BE2C (cell line): Measurements from ENCODE around the gene SLC35A4. TPM values are rescaled to one million over a fixed set of nuclear protein-coding genes. Genes with fewer than 3 reads are reported as not detected.

Source experiments
- DNase-seq: peaks from one replicate; pipeline ENCODE4 v3.0.0-alpha.2; 2020
- H3K27me3 ChIP-seq: fragments of 250-450 bp; sonication (Bioruptor Pico); 2 replicates; pipeline ENCODE4 v1.5.1; 2020; ENCODE audit warnings: mild to moderate bottlenecking
- H3K36me3 ChIP-seq: fragments of 250-450 bp; sonication (Bioruptor Pico); 2 replicates; pipeline ENCODE4 v1.5.1; 2020; ENCODE audit warnings: mild to moderate bottlenecking
- H3K4me1 ChIP-seq: fragments of 250-450 bp; sonication (Bioruptor Pico); 2 replicates; pipeline ENCODE4 v1.5.1; 2020
- H3K4me3 ChIP-seq: 2 replicates; pipeline ENCODE4 v1.5.1; 2011; ENCODE audit warnings: low read depth, low read length
- H3K9me3 ChIP-seq: fragments of 250-450 bp; sonication (Bioruptor Pico); 2 replicates; pipeline ENCODE4 v1.5.1; 2020
- CTCF ChIP-seq: IDR thresholded peaks from 2 replicates; pipeline ENCODE4 v1.5.1; 2012; ENCODE audit warnings: mild to moderate bottlenecking, low read depth, low read length
- polyA plus RNA-seq: library from polyadenylated mRNA; unstranded; fragments of >200 nt; gene quantifications from one replicate; pipeline ENCODE4 v1.2.1, GENCODE V29; 2012; ENCODE audit warnings: low read depth, missing spikeins; ENCODE audit not compliant: insufficient read length, insufficient read depth

SLC35A4 gene, protein sequence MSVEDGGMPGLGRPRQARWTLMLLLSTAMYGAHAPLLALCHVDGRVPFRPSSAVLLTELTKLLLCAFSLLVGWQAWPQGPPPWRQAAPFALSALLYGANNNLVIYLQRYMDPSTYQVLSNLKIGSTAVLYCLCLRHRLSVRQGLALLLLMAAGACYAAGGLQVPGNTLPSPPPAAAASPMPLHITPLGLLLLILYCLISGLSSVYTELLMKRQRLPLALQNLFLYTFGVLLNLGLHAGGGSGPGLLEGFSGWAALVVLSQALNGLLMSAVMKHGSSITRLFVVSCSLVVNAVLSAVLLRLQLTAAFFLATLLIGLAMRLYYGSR
- 238 TPM for polyA plus RNA-seq

DNA sequence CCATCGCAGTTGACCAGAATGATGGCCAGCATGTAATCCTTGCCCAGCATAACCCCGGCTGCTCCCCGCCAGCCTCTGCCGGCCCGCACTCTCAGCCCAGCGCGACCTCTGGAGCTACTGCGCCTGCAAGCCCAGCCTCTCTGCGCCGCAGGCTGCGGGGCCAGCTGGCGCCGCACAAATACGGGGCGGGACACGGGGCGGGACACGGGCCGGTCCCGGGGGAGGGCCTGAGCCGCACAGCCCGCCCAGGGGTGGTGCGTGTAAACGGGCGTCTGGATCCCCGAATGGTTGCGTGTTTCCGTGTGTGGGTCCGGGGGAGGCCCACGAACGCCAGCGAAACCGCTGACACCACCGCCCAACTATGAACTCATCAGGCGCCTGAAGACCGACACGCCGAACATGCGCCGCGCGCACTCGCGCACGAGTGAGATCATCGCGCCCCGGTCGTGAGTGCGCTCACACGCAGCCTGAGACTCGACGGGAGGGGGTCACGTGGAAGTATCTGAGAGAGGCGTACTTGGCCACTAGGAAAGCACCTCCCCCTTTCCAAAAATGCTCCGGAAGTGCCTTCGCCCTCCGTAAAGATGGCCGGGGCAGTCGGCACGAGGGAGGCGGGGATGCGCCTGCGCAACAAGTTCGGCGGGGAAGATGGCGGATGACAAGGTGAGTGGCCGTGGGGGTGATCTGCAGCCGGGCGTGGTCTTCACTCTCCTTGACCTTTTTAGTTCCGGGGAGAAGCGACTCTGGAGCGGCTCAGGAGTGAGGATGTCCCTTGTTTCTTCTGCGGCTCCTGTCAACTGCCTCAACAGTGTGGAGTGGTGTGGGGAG, at the start of gene SLC35A4, which contains the start of gene APBB3:
SLC35A4 (plus strand) TSS at position 633 of the 828 bp plus-strand sequence. CDS start 2,342 bp downstream, outside the sequence.
APBB3 (minus strand) TSS at position 403 of the 828 bp plus-strand sequence; CDS start at position 50, 353 bp downstream.
- H3K27me3 ChIP-seq = no peaks in the 10 kb centered on the region
- H3K4me3 ChIP-seq = peak within 1 kb of the TSS; percentile 91
- peak; percentile 96 for DNase-seq
- H3K36me3 ChIP-seq = peaks cover 17% of the 10 kb centered on the region
- H3K4me1 ChIP-seq = 0 out of 2 replicates have a peak, but pooled peaks cover 4% of the 10 kb centered on the region
- H3K9me3 ChIP-seq = no peaks in the 10 kb centered on the region
- no peak for TF ChIP-seq CTCF

DNA sequence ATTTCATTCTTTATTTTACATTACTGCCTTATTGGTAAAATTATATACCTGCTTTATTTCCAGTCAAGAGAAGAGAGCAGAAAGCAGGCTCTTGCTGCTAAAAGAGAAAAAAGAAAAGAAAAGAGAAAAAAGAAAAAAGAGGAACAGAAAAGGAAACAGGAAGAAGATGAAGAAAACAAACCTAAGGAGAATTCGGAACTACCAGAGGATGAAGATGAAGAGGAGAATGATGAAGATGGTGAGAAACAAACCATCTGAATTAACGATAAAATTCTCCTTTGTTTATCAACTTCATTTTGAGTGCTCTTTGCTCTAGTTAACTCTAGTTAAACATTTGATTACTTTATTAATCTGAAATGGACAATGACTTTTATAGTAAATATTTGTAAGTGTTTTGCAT, 40.6 kb upstream of the SLC35A4 start:
- Histone ChIP-seq H3K4me3 (no peak overlapping the region), H3K36me3 (peaks cover 50% of the 10 kb centered on the region), H3K9me3 (no peaks in the 10 kb centered on the region), H3K4me1 (no peaks in the 10 kb centered on the region), H3K27me3 (no peaks in the 10 kb centered on the region)
- DNase-seq = no peak
- no peak for TF ChIP-seq CTCF

DNA sequence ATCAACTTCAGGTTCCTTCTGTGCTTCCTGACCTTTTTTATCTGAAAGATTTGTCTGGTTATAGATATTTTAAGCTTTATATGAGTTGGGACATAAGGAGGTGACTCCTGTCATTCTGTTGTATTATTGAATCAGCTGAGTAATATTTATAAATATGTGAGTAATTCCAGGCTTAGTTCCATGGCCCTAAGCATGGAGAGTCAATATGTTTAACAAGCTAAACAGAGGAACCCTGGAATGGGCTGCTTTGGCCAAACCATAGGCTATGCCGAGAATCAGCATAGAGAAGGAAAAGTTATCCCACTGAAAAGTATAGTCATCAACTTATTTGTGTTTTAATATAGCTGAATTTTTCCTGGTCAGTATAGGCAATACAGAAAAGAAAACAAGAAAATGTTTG, 24.4 kb upstream of the SLC35A4 start:
- no peak for TF ChIP-seq CTCF
- no peaks in the 10 kb centered on the region for H3K9me3 ChIP-seq
- H3K36me3 ChIP-seq = peaks cover 59% of the 10 kb centered on the region
- no peak overlapping the region for H3K4me3 ChIP-seq
- H3K4me1 ChIP-seq = no peaks in the 10 kb centered on the region
- no peak for DNase-seq
- no peaks in the 10 kb centered on the region for H3K27me3 ChIP-seq

DNA sequence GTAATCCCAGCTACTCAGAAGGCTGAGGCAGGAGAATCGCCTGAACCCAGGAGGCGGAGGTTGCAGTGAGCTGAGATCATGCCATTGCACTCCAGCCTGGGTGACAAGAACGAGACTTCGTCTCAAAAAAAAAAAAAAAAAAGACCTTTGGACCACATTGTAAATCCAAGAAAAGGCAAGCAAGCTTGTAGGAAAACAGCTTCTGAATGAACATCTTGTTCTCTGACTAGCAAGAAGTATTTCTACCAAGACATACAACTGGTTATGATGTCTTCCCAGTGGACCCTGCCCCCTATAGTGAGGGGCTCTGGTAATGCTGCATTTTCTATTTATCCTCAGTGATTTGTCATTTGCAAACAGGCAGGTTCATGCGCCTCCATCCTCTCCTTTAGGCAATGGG, 21.7 kb upstream of the SLC35A4 start:
- DNase-seq = no peak
- peaks cover 6% of the 10 kb centered on the region for H3K4me1 ChIP-seq
- peaks cover 51% of the 10 kb centered on the region for H3K36me3 ChIP-seq

DNA sequence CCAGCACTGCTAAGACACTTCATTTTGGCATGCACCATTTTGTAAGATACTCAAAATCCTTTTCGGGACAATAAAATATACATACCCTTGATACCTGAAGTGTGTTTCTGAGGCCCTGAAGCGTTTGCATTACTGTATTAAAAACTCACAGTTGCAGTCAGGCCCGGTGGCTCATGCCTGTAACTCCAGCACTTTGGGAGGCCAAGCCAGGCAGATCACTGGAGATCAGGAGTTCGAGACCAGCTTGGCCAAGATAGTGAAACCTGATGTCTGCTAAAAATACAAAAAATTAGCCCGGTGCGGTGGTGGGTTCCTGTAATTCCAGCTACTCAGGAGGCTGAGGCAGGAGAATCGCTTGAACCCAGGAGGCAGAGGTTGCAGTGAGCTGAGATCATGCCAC, 19.6 kb upstream of the SLC35A4 start:
- Histone ChIP-seq H3K27me3 (no peaks in the 10 kb centered on the region), H3K36me3 (peaks cover 42% of the 10 kb centered on the region), H3K4me3 (no peak overlapping the region), H3K4me1 (peaks cover 16% of the 10 kb centered on the region), H3K9me3 (no peaks in the 10 kb centered on the region)
- DNase-seq = no peak
- TF ChIP-seq CTCF = no peak

More for the DNA sequence above, 21.7 kb upstream of the SLC35A4 start:
- H3K27me3 ChIP-seq = no peaks in the 10 kb centered on the region
- no peak overlapping the region for H3K4me3 ChIP-seq
- no peak for TF ChIP-seq CTCF
- H3K9me3 ChIP-seq = no peaks in the 10 kb centered on the region

DNA sequence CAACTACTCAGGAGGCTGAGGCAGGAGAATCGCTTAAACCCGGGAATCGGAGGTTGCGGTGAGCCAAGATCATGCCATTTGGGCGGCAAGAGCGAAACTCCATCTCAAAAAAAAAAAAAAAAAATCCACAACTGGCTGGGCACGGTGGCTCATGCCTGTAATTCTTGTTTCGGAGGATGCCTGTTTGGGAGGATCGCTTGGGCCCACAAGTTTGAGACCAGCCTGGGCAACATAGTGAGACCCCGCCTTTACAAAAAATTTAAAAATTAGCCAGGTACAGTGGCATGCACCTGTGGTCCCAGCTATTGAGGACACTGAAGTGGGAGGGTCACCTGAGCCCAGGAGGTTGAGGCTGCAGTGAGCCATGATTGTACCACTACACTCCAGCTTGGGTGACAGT, 19.0 kb upstream of the SLC35A4 start:
- peaks cover 16% of the 10 kb centered on the region for H3K4me1 ChIP-seq
- no peak overlapping the region for H3K4me3 ChIP-seq
- DNase-seq = no peak
- no peak for TF ChIP-seq CTCF
- H3K27me3 ChIP-seq = no peaks in the 10 kb centered on the region
- no peaks in the 10 kb centered on the region for H3K9me3 ChIP-seq
- peaks cover 43% of the 10 kb centered on the region for H3K36me3 ChIP-seq
